ENCODE data around the gene GLIS1. TPM values are rescaled to one million over a fixed set of nuclear protein-coding genes. Genes with fewer than 3 reads are reported as not detected.

The GLIS1 gene
- total RNA-seq, 1 experiment from 2014 or later: 0.28 TPM

GRCh38 chr1:53640701-53641075 lies 98.3 kb downstream of the GLIS1 start:
- Mint-ChIP-seq H3K27me3 (ENCODE audit: low read depth) (peaks cover 4% of the 10 kb centered on the region), H3K36me3 (ENCODE audit: insufficient read depth in 1 of 3, low read depth in 3 of 3) (no peaks in the 10 kb centered on the region), H3K4me1 (peaks cover 7 to 11% of the 10 kb centered on the region in 2 experiments; a peak in 3 of 4 replicates), H3K9me3 (no peaks in the 10 kb centered on the region), H3K27ac (peak overlapping the region in 1 of 3 experiments; percentile 44; a peak in 1 of 7 replicates), H3K4me3 (no peak overlapping the region)
- no peak overlapping the region for H4K8ac ChIP-seq (replicated peaks; ENCODE audit: insufficient read length, low read depth, low read length)
- no peak overlapping the region for H3K4ac ChIP-seq (ENCODE audit: low read depth, low read length)
- H3K9me3 ChIP-seq (ENCODE audit: control insufficient read depth, low read depth, low read length): no peaks in the 10 kb centered on the region
- no peak overlapping the region for H2BK12ac ChIP-seq (ENCODE audit: insufficient read length, low read depth, low read length)
- no peak overlapping the region for H2BK120ac ChIP-seq (ENCODE audit: low read depth, low read length, poor library complexity, severe bottlenecking)
- H2BK20ac ChIP-seq (ENCODE audit: low read depth, low read length, poor library complexity, severe bottlenecking): no peak overlapping the region
- no peak overlapping the region for H3K56ac ChIP-seq (ENCODE audit: insufficient read length, low read depth, low read length)
- no peak overlapping the region for H4K5ac ChIP-seq (ENCODE audit: insufficient read length, low read depth, low read length)
- H3K27me3 ChIP-seq (ENCODE audit: insufficient read depth, low read length): no peaks in the 10 kb centered on the region
- H3K14ac ChIP-seq (ENCODE audit: insufficient read depth, low read length): no peak overlapping the region
- no peaks in the 10 kb centered on the region for H3K23me2 ChIP-seq (ENCODE audit: insufficient read length, low read depth, low read length, poor library complexity, severe bottlenecking)
- no peak overlapping the region for H3K27ac ChIP-seq (ENCODE audit: insufficient read length, low read depth, low read length)
- H3K23ac ChIP-seq (ENCODE audit: insufficient read length, low read depth, low read length): no peak overlapping the region
- DNase-seq: no peak
- no peak overlapping the region for H3T11ph ChIP-seq (ENCODE audit: low read length)
- no peak overlapping the region for H2BK15ac ChIP-seq (ENCODE audit: low read depth, low read length)
- no peak overlapping the region for H2BK5ac ChIP-seq (ENCODE audit: insufficient read length, low read length)
- WGBS (ENCODE audit: extremely low coverage, insufficient read length, low lambda C conversion rate): no CpG with 5 or more reads among the region's 6 CpGs
- H3K18ac ChIP-seq (ENCODE audit: insufficient read length, low read depth, low read length): no peak overlapping the region
- H3K4me1 ChIP-seq (ENCODE audit: insufficient read depth, low read length): 0 out of 2 replicates have a peak, but pooled peaks cover 2% of the 10 kb centered on the region
- H2AK5ac ChIP-seq (ENCODE audit: insufficient read length, low read length): no peak overlapping the region
- no peak overlapping the region for H3K9ac ChIP-seq (ENCODE audit: extremely low read depth, insufficient read length, low read length)
- no peak overlapping the region for H2AFZ ChIP-seq (ENCODE audit: low read length)
- H3K79me1 ChIP-seq (ENCODE audit: insufficient read depth, low read depth, low read length, poor library complexity, severe bottlenecking): no peaks in the 10 kb centered on the region
- H3K79me2 ChIP-seq (ENCODE audit: insufficient read depth, low read length): no peaks in the 10 kb centered on the region
- no peaks in the 10 kb centered on the region for H4K20me1 ChIP-seq (ENCODE audit: control insufficient read depth, insufficient read depth, insufficient read length)
- H3K4me2 ChIP-seq (ENCODE audit: insufficient read depth, insufficient read length, low read length): no peak overlapping the region
- no peak for TF ChIP-seq CTCF (conservative IDR thresholded peaks at IDR 0.05)
- no peak overlapping the region for H4K91ac ChIP-seq (ENCODE audit: insufficient read length, low read depth, low read length)
